DMS 273 treated with DMSO at 0.1 percent for 48 hours (cell line): ENCODE measurements around the gene GIGYF2.
"Not testable (repeated sequence)": the region's sequence is repeated elsewhere in the genome, so short reads cannot be mapped to it uniquely, and the experiment has no call there.

ENCODE experiments used
- DNase-seq: peaks from one replicate; lab custom pipeline; 2025; lab: John Stamatoyannopoulos, UW

The GIGYF2 gene, protein sequence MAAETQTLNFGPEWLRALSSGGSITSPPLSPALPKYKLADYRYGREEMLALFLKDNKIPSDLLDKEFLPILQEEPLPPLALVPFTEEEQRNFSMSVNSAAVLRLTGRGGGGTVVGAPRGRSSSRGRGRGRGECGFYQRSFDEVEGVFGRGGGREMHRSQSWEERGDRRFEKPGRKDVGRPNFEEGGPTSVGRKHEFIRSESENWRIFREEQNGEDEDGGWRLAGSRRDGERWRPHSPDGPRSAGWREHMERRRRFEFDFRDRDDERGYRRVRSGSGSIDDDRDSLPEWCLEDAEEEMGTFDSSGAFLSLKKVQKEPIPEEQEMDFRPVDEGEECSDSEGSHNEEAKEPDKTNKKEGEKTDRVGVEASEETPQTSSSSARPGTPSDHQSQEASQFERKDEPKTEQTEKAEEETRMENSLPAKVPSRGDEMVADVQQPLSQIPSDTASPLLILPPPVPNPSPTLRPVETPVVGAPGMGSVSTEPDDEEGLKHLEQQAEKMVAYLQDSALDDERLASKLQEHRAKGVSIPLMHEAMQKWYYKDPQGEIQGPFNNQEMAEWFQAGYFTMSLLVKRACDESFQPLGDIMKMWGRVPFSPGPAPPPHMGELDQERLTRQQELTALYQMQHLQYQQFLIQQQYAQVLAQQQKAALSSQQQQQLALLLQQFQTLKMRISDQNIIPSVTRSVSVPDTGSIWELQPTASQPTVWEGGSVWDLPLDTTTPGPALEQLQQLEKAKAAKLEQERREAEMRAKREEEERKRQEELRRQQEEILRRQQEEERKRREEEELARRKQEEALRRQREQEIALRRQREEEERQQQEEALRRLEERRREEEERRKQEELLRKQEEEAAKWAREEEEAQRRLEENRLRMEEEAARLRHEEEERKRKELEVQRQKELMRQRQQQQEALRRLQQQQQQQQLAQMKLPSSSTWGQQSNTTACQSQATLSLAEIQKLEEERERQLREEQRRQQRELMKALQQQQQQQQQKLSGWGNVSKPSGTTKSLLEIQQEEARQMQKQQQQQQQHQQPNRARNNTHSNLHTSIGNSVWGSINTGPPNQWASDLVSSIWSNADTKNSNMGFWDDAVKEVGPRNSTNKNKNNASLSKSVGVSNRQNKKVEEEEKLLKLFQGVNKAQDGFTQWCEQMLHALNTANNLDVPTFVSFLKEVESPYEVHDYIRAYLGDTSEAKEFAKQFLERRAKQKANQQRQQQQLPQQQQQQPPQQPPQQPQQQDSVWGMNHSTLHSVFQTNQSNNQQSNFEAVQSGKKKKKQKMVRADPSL (N-terminal part only)

GRCh38 chr2:232697059-232697806, at the start of gene GIGYF2:
Gene GIGYF2 (plus strand): TSS chr2:232697331. CDS start chr2:232735198, 37,867 bp downstream.
- DNase-seq: peak; percentile 91

- no peak for DNase-seq
Measured at GRCh38 chr2:232649033-232649432, 48.1 kb upstream of the GIGYF2 start.

GRCh38 chr2:232652505-232652851, 44.7 kb upstream of the GIGYF2 start:
- no peak for DNase-seq

GRCh38 chr2:232653441-232653840, 43.7 kb upstream of the GIGYF2 start:
- DNase-seq: no peak

DNA sequence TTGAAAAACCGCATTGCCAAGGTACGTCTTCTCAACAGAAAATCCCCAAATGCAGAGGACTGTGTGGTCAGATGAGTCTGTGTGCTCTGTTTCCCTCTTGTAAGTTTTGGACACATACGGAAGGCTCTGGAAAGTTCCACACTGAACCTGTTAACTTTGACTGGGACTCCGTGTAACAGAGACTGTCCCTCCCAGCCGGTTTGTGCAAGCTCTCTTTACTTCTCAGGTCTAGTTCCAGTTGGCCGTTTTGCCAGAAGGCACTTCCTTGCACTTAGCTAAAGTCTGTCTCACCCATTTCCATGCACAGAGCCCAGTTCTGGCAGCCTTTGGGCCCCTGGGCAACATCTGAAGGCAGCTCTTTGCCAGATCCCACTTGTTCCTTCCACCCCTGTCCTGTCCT, 41.7 kb upstream of the GIGYF2 start:
- no peak for DNase-seq

DNA sequence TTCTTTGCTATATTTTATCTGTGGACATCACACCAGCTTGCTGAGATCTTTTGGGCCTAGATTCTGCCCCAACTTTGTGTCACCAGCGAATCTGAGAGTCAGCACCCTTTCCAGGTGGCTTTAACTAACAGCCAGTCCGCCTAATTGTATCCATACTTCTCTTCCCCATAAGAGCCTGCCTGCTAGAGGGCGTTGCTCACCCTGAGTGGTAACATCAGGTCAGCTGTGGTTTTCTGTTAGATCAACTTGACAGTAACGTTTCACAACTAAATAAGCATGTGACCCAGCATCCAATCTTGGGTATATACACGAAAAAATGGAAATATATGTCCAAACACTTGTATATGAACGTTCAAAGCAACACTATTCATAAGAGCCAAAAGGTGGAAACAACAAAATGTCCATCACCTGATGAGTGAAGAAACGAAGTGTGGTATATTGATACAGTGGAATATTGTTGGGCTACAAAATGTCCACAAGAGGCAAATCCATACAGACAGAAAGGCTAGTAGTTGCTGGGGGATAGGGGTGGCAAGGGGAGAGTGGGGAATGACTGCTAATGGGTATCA, 38.8 kb upstream of the GIGYF2 start:
- no peak for DNase-seq

DNA sequence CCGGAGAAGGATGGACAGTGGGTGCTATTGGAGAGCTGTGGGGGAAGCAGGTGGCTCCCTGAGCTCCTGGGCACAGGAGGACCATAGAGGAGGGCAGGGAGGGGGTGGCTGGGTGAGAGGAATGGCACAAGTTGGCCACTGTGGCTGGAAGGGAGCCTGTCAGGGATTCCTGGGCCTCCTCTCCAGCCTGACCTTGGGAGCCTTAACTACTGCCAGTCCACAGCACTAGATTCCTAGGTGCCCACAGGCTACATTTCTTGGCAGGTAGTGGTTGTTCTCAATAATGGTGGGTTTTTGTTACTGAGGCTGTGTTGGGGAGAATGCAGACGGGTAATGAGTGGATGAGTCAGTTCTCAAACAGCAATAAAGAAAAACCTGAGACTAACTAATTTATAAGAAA, 37.8 kb upstream of the GIGYF2 start:
- no peak for DNase-seq

DNA sequence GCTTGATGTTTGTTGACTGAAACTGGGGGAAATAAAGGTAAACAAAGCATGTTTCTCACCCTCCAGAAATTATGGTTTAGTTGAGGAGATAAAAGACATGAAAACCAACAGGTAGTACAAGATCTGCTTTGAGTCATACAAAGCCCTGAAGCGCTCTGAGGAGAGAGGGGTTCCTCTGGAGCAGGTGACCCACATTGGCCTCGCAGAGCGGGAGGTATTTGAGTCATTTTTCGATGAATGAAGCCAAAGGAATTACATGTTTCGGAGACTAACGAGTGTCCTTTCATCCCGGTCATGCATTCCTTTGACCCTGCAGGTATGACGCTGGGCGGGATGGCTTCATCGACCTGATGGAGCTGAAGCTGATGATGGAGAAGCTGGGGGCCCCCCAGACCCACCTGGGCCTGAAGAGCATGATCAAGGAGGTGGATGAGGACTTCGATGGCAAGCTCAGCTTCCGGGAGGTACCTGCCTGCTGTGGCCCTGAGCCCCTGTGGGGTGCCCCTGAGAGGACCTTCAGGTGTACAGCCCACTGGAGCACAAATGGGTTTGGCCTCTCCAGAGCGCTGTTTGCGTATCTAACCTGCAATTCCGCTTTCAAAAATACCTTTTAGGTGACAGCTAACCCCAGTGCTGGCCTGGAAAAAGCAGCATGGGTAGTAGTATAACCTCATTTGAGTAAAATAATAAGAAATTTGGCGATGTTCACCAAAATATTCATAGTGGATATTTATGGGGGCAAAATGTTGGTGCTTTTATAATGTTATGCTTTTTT, 34.5 kb upstream of the GIGYF2 start:
- DNase-seq: no peak

DNA sequence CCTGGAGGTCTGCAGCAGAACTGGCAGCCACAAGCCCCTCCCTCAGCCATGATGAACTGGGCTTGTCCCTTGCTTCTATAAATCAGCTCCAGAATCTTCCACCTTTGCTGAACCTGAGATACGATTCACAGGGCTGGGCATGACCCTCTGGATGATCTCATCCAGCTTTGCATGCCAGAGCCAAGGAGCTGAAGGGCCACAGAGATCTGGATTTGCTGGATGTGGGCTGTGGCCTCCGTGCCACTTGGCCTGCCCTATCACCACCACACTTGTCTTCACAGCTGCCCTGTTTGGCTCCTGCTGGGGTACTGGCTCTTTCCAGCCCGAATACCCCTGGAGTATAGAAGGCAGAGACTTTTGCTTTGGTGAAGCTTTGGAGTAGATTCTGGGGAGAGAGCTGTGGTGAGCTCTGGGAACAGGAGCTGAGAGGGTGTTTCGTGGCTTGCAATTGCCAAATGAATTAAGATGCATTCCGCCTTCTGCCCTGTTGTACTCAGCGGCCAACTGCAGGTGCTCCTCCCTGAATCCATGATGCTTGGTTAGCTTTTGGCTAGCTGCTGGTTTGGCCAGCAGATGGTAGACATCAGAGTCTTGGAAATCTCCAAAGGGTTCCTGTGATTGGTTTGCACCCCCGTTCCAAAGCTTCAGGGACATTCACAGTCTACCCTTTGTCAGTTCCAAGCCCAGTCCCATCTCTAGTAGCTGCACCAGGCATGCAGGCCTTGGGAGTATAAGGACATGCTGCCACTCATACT, 30.9 kb upstream of the GIGYF2 start:
- DNase-seq: no peak

DNA sequence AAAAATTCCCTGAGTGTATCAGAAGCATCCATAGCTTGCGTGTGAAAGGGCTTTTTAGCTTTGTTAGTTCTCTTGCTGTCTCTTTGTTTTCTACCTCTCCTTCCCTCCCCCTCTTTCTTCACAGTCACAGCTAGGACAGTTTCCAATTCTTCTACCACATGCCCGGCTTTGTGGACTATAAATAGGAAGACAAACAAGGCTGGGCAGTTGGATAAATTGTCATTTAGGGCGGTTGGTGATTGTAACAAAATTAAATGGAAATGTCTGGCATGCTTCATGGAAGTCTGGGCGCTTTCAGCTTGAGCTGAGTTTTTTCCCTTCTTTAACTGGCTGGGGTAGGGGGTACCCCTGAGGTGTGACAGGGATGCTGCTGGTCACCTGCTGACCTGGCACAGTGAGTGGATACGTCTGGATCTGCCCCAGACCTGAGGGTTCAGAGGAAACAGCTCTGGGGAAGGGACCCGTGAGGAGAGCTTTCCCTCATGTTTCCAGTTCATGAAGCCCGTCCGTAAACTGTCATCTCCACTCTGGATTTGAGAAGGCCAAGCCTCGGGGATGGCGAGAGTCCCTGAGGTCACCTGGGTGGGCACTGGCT, 29.0 kb upstream of the GIGYF2 start:
- no peak for DNase-seq

DNA sequence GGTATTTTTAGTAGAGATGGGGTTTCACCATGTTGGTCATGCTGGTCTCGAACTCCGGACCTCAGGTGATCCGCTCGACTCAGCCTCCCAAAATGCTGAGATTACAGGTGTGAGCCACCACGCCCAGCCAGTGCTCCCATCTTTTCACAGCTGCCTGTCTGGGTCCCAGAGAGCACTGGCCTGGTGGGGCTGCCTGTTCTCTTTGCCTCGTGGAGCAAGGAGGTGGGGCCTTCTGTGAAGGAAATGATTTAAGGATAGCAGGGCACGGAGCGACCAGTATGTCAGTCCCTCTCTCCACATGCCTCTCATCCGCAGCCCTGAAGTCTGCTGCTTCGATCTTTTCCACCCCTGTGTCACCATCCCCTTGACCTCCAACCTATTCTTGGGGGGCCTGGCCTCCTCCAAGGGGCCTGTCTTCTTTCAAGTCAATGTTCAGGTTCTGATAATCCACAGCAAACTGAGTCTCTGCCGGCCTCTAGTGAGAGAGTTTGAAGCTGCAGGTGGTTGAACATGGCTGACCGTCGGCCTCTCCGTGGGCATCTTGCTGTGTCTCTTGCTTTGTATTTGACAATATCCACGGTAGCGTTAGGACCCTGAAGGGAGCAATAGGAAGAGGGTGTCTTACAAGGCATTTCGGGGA, 28.2 kb upstream of the GIGYF2 start:
- DNase-seq: no peak

- DNase-seq: no peak
Measured at GRCh38 chr2:232672588-232672987, 24.5 kb upstream of the GIGYF2 start.

DNA sequence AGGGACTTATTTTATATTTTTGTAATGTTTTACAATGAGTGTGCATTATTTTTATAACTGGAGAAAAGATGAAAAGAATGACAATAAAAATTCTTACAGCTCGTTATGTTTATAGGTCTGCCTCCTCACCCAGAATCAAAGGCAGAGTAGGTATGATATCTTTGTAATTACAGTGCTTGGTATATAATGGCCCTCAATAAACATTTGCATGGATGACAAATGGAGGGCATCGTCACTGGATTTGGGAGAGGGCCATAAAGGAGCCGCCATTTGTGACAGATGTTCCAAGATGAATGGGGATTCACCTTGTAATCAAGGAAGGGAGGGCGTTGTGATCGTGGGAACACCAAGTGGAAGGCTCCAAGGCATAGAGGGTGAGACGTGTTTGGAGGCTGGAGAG, 22.6 kb upstream of the GIGYF2 start:
- no peak for DNase-seq

DNA sequence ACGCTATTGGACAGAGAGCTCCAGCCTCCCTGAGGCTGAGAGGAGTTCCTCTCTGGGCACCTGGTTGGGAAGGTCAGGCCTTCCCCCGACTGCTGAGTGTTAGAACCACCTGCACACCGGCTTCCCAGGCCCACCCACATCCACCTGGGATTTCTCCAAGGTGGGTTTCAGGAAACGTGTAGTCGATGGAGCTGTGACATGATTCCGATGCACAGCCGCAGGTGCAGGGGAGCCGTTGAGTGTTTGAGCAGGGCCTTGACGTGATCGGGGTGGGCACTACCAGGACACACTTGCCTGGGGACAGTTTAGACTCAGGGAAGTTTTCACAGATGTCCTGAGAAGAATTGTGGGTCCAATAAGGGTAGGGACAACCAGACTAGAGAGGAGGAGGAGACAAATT, 21.8 kb upstream of the GIGYF2 start:
- no peak for DNase-seq

DNA sequence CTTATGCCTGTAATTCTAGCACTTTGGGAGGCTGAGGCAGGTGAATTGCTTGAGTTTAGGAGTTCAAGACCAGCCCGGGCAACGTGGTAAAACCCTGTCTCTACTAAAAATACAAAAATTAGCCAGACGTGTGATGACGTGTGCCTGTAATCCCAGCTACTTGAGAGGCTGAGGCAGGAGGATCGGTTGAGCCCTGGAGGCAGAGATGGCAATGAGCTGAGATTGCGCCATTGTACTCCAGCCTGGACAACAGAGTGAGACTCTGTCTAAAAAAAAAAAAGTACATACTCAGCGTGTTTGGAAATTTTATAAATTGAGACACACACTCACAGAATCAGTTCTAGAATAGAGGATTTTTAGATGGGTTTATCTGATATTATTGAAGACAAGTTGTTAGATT, 17.1 kb upstream of the GIGYF2 start:
- no peak for DNase-seq

DNA sequence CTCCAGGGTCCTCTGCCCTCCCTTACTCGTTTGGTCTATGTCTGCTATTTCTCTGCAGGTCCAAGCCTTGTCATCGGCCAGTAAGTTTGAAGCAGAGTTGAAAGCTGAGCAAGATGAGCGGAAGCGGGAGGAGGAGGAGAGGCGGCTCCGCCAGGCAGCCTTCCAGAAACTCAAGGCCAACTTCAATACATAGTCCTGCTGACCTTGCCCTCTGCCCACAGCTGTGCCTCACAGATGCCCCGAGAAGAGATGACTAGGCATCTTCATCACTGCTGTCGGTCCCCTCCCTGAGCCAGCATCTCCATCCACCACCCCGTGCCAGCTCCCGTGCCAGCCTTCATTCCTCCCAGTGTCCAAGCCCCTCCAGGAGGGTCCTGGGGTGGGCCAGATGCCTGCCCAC, 15.6 kb upstream of the GIGYF2 start:
- no peak for DNase-seq

GRCh38 chr2:232683368-232683767, 13.8 kb upstream of the GIGYF2 start:
- DNase-seq: no peak

DNA sequence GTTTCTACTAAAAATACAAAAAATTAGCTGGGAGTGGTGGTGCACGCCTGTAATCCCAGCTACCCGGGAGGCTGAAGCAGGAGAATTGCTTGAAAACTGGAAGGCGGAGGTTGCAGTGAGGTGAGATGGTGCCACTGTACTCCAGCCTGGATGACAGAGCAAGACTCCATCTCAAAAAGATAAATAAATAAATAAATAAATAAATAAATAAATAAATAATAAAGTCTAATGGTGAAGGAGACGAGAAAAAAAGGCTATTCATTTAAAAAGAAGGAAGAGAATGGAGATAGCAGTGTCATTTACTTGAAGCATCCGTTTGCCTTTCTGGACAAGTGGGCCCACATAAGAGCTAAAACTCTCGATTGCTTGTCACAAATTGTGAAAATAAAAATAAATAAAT, 11.7 kb upstream of the GIGYF2 start:
- DNase-seq: not testable (repeated sequence)
